Measurements from ENCODE around the gene CAMK1D.
"Not testable (repeated sequence)": the region's sequence is repeated elsewhere in the genome, so short reads cannot be mapped to it uniquely, and the experiment has no call there.

CAMK1D gene

DNA sequence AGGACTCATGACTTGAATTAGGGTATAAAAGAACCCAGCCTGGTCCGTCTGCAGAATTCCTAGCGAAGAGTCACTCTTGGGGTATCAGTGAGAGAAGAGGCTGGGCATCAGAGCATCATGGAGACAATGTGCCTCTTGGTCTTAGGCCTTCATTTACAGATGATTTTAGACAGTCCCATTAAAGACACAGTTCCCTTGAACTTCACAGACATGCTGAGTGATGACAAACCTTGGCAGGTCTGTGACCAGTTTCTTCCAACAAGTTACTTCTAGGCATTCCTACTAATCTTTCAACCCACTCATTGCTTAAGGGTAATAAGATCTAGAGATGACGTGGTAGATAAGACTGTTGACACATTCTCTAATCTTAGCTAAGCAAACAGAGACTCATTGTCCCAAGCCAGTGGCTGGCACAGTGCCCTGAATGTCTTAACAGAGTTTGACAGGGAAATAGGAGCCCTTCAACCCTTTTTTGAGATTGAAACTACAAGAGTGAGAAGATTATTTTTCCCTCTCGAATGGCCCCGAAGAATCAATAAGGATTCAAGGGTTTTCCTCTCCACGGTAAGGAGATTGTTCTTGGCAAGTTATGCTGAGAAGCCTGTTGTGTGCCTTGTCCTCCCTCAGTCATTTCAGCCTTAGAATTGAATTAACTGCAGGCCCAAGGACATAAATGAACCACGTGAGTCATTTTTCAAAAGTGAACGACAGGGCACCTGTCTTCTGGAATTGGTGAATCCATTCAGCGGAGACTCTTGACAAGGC lies 371.1 kb downstream of the CAMK1D start:
- DNase-seq (ENCODE audit: low read depth in 2 of 2), result no peak

DNA sequence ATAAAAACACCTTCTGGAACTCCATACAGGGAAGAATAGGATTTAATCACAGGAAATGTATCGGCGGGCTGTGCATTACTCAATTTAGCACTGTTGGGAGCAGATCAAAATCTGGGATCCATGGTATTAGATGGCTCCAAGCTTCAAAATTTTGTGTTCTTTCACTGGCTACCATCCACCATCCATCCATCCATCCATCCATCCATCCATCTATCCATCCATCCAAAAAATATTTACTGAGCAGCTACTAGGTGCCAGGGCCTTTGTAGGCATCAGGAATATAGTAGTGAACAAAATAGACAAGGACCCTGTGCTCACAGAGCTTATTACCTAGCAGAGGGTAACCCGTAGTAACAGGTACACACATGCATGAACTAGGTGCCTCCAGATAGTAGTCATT lies 372.0 kb downstream of the CAMK1D start:
- no peak for DNase-seq (ENCODE audit: low read depth in 2 of 2)

DNA sequence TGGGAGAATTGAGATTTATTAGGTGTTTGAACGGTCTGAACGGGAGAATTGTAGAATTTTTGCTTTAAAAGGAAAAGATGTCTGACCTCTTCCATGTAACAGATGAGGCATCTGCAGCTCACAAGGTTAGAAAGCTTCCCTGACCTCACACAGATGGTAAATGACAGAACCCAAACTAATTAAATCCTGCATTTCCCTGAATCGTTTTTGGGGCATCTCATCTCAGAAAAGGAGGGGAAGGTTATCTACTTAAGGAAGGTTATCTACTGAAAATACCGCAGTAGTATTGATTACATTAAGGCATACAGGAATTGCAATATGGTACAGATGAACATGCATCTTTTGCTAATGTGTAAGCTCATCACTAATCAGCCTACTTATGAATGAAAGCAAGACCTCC lies 373.9 kb downstream of the CAMK1D start:
- no peak for DNase-seq (ENCODE audit: low read depth in 2 of 2)

DNA sequence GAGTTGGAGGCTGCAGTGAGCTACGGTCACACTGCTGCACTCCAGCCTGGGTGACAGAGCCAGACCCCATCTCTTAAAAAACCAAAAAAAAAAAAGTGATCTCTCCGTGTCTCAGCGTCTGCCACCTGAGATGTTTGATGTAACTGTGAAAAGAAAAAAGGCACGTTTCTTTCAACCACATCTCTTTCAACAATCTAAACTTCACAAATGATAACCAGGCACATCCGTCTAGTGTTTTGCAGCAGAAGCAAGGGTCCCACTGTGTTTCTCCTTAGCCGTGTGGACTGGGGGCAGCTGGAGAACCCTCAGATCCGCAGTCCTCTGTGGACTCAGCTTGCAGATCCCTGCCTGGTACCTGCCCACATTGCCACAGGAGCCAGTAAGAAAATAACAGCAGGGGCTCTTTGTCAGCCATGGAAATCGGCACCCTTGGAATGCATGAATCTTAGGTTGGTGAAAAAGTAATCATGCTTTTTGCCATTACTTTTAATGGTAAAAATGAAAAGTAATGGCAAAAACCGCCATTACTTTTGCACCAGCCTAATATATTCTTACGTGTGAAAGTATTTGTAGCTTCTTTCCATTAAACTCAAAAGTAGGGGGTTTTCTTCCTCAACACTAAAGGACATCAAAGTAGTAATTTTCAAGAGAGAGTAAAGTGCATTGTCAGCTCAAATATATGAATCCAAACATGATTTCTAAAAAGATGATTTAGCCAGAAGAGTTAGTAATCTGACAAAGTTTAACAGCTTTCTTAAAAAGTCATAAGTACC lies 375.6 kb downstream of the CAMK1D start:
- DNase-seq (ENCODE audit: low read depth in 2 of 2), result no peak

DNA sequence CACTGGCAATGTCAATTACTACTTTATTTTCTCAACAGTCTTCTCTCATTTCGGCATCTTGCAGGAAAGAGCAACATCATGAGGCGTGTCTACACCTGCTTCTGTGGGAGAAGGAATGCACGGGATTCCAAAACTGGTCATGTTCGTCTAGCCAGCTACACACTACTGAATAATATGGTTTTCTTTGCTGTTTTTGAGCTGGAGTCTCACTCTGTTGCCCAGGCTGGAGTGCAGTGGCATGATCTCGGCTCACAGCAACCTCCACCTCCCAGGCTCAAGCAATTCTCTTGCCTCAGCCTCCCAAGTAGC lies 376.2 kb downstream of the CAMK1D start:
- not testable (repeated sequence) for DNase-seq (ENCODE audit: low read depth in 2 of 2)

DNA sequence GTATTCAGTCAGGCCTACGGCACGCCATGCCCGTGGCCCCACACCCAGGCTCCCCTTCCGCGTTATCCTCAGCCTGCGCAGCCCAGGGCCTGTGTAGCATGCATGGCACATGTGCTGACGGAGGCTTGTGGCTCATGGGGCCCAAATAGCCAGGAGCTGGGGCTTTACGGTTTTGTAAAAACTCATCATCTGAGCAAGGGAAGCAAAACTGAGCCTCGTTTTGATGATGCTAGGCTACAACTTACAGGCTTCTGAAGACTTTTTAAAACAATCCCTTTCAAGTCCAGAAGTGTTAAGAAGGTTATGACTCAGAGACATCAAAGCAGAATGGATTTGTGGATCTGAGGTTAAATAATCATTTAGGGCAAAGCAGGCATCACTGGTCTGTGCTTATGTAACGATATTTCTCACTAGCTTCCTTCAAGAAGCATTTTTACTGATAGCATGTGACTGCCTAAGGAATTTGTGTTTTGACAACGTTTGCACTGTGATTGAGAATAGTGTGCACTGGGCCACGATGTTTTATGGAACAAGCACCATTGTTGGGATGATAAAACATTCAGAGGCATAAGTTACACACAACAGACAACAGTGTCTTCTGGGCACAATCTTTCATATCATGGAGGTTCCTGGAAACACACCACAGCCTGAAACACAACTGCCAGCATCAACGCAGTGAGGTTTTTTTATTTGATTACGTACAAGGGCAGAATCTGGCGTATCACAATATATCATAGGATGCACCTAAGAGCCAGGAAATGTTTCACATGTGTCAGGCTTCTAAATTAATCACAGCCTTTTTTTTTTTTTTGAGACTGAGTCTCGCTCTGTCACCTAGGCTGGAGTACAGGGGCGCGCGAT lies 377.9 kb downstream of the CAMK1D start:
- DNase-seq (ENCODE audit: low read depth in 2 of 2), result no peak

DNA sequence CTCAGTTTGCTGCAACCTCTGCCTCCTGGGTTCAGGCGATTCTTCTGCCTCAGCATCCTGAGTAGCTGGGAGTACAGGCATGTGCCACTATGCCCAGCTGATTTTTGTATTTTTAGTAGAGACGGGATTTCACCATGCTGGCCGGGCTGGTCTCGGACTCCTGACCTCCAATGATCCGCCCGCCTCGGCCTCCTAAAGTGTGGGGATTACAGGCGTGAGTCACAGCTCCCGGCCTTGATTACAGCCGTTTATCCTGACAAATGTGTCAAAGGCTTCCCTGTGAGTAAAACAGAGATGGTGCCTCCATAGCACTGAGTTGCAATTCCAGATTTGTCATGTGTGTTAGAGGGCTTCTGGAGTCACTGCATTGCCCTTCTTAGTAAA lies 378.5 kb downstream of the CAMK1D start:
- DNase-seq (ENCODE audit: low read depth in 2 of 2), result no peak

DNA sequence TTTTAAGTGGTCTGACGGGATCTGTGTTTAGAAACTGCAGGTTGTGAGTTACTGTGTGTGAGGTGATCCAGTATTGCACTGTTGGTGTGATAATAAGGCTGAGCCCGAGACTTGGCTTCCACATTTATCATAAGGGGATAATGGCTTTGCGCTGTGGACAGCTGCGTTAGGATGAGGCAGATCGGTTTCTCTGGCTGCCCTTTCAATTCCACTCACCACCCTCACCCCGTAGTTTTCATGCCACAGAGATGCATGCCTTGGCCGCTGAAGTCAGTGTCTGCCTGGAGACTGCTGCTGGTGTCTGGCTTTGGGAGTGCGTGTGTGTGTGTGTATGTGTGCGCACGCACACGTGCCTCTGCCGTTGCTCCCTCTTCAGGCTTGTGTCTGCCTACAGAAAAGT lies 379.1 kb downstream of the CAMK1D start:
- no peak for DNase-seq (ENCODE audit: low read depth in 2 of 2)

DNA sequence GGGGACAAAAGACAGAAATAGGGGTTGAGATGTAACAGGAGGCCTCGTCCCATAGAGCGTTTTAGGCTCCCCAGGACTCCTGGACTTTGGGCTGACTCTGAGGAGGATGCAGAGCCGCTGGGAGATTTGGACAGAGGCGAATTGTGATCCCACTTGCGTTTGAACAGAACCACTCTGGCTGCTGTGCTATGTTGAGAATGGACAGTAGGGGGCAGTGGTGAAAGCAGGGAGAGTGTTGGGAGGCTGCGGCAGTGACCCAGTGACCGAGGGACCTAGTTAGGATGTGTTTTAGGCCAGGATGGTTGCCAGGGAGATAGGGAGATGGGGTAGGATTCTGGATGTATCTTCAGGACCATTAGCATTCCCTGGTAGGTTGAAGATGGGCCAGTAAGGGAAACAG lies 380.5 kb downstream of the CAMK1D start:
- no peak for DNase-seq (ENCODE audit: low read depth in 2 of 2)

DNA sequence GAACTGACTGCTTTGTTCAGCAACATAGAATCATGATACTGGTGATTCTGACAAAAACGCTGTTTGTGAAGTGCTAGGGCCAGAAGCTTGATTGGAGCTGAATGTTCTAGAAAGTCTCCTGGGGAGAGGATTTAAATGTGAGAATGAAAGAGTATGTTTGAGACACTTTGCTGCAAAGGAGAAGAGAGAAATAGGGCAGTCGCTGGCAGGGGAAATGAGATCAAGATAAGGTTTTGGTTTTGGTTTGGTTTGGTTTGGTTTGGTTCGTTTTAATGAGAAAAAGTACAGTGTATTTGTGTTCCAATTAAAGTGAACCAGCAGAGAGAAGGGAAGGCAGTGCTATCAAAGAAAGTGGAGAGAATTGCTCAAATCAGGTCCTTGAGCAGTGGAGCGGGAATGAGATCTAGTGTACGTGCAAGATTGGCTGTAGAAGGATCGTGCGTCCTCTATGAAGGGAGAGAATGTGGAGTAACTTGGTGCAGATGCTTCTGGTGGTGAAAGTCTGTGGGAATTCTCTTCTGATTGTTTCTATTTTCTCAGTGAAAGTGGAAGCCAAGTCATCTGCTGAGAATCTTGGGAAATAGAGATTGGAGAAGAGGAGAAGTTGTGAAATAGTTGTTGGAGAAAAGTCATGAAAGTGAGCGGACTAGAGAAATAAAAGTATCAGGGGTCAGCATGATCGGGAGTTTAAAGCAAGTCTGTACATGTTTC lies 381.6 kb downstream of the CAMK1D start:
- DNase-seq (ENCODE audit: low read depth in 2 of 2), result no peak

DNA sequence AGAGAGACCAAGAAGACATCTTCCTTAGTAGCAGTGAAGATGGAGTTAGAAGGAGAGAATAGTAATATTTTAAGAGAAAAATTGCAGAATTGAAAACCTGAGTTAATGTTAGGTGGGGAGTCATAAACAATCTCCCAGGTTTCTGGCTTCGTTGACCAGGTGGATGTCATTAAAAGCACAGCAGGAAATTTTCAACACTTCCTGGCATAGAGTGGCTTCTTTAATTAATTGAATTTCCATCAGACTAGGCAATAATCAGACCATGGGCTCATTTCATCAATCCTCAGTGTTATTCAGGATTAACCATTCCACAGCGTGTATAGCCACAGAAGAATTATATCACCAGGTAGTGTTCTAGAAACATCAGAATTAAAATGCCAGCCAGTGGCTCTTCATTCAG lies 383.9 kb downstream of the CAMK1D start:
- no peak for DNase-seq (ENCODE audit: low read depth in 2 of 2)

DNA sequence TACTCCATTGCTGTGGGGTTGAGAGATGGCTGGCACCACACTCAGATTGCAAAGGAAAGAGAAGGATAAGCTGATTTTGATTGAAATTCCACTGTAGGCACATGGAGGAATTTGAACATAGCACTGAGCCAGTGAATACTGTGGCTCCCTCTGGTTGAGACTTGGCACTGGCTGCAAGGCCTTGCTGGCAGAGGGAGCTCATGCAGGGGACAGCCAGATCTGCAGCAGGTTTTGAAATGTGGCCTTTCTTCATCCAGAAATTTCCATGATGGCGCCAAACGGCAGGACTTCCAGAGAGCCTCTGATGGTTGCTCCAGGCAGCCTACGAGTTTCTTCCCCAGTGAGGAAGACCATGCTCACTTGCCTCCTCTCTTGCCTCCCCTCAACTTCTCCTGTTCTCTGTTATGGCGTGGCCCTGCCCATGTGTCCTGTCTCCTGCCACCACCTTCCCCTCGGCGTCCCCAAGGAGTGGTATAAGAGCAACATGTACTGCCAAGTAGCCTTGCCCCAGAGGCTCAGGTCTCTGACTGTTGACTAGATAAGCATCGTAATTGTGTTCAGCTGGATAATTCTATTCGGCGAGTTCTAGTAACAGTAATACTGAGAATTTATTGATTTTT lies 386.6 kb downstream of the CAMK1D start:
- no peak for DNase-seq (ENCODE audit: low read depth in 2 of 2)

DNA sequence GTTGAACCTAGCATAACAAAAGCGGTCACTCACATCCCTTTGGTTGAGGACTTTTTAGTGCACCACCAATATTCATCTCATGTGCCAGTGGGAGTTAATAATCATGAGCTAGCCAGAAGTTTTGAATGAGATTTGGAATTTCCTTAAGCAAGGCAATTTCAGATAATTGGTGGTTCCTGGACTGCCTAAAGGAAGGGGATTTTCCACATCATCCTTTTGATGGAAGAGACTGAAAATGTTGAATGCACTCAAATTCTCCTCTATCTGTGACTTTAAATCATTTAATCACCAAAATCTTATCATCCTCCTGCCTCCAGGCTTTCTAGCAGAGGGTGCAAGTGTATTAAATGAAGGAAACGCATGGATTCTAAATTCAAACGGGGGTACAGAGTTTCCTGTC lies 391.5 kb downstream of the CAMK1D start:
- no peak for DNase-seq (ENCODE audit: low read depth in 2 of 2)

DNA sequence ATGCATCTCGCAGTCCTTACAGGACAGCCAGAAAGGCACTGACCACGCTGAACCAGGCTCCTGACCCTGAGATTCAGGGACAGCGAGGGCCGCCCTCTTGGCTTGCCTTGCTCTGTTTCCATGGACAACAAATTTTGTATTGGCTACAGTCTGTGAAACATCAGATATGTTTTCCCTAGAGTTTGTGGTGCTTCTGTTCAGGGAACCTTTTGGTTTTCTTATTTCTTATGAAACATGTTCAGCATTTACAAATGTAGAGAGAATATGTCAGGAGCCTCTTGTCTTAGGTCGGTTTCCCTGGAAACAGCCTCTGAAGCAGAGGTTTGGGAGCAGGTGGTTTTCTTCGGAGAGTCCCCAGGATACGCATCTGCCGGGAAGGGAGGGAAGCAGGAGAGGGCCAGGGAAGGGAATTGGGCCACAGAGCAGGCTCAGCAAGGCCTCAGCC lies 392.0 kb downstream of the CAMK1D start:
- no peak for DNase-seq (ENCODE audit: low read depth in 2 of 2)

DNA sequence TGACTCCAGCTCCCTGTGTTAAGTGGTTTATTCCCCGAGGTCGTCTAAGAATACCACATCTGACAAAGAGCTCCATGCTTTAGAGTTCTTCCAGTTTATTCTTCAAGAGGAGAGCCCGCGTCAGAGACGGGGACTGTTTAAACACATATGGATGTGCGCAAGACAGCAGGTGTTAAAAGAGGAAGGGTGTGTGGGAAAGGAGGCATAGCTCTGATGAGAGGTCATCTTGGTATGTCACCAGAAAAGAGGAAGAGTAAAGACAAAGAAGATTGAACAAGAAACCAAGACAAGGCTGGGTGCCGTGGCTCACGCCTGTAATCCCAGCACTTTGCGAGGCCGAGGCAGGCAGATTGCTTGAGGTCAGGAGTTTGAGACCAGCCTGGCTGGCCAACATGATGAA lies 393.4 kb downstream of the CAMK1D start:
- no peak for DNase-seq (ENCODE audit: low read depth in 2 of 2)

DNA sequence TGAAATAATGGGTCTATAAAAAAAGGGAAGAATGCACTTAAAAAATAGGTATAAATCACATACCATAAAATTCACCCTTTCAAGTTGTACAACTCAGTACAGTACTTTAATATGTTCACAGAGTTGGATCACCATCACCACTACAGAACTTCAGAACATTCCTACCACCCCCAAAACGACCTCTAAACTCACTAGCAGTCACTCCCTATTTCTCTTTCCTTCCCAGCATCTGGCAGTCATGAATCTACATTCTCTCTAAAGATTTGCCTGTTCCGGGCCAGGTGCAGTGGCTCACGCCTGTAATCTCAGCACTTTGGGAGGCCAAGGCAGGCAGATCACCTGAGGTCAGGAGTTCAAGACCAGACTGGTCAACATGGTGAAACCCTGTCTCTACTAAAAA lies 394.1 kb downstream of the CAMK1D start:
- not testable (repeated sequence) for DNase-seq (ENCODE audit: low read depth in 2 of 2)

DNA sequence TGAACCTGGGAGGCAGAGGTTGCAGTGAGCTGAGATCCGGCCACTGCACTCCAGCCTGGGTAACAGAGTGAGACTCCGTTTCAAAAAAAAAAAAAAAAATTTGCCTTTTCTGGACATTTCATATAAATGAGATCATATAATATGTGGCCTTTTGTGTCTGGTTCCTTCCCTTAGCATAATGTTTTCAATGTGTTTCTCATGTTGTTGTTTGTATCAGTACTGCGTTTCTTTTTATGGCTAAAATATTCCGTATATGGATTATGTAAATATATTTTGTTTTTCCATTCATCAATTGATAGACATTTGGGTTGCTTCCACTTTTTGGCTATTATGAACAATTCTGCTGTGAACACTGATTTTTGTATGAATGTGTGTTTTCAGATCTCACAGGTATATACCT lies 394.6 kb downstream of the CAMK1D start:
- no peak for DNase-seq (ENCODE audit: low read depth in 2 of 2)

DNA sequence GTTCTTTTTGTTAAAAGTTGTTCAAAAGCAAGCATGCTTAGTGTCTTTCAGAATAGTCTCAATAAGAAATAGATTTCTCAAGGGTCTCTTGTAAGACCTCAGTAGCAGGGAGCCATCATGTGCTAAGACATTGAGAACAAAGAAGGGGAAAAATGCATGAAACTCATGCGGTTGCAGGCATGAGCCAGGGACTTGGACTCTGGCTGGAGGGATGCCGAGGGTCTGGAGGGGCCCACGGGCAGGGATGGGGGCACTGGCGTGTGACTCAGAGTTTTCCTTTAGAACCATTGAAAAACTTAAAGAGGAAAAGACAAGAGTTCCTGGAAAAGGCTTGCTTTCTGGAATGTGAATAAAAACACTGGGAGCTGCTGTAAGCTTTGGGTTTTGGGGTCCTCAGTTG lies 398.8 kb downstream of the CAMK1D start:
- DNase-seq (ENCODE audit: low read depth in 2 of 2), result no peak

DNA sequence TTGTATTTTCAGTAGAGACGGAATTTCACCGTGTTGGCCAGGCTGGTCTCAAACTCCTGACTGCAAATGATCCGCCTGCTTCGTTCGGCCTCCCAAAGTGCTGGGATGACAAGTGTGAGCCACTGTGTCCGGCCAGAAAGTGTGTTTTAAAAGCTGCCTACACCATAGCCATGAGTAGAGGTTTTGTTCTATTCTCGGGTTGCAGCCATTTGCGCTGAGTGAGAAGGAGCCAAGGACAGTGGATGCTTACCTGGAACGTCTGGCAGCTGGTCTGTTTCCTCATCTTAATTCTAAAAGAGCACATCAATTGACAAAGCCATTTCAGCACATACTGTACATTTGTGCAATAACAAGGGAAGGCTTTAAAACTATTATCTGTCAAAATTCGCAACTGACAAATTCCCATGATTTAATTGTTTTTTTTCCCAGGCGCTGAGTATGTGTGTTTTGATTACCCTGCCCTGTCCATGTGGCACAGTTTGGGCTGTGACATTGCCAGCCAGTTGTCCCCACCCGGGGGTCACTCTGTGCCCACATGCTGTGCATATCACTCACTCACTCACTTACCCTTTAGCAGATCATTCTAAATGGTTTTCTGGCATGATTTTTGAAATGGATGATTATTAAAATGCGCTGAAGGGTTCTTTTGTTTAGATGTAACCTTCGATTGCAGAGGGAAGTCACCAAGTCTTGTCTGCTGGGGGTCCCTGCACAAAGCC lies 400.6 kb downstream of the CAMK1D start:
- DNase-seq (ENCODE audit: low read depth in 2 of 2), result no peak

DNA sequence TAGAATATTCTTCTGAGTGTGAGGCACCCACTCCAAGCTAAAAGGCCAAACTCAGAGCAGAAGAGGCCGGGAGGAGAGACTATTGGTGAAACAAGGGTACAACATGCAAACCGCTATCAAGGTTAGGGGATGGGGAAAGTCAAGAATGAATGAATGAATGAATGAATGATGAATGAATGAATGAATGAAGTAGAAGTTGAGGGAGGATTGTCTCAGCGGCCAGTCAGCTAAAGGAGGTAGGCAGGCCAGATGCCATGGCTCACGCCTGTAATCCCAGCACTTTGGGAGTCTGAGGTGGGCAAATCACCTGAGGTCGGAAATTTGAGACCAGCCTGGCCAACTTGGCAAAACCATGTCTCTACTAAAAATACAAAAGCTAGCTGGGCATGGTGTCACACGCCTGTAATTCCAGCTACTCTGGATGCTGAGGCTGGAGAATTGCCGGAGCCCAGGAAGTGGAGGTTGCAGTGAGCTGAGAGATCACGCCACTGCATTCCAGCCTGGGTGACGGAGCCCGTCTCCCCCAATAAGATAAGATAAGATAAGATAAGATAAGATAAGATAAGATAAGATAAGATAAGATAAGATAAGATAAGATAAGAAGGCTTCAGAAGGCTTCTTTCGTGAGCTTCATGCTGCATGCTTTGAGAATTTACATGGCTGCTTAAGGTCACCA lies 401.3 kb downstream of the CAMK1D start:
- no peak for DNase-seq (ENCODE audit: low read depth in 2 of 2)
